ENCODE data around the gene SLC30A7.

- TF ChIP-seq EP300 (IDR thresholded peaks at IDR 0.05) (no peak), CTCF (IDR thresholded peaks at IDR 0.05) (no peak)
These were observed 107.2 kb downstream of the SLC30A7 start for GRCh38 chr1:101003012-101003650.
